LoVo (cell line): Measurements from ENCODE around the gene MCCC1.
A peak's percentile ranks its signal among the peaks of the same experiment; 100 is the strongest.
"Not testable (repeated sequence)": the region's sequence is repeated elsewhere in the genome, so short reads cannot be mapped to it uniquely, and the experiment has no call there.

Experiments used
- DNase-seq: peaks from one replicate; pipeline ENCODE4 v3.0.0-alpha.2; 2016; ENCODE audit warnings: low spot score

MCCC1 gene

GRCh38 chr3:183099026-183099837 lies at the start of gene MCCC1:
TSS of gene MCCC1 (minus strand) at chr3:183099496. CDS start at chr3:183099440, 56 bp downstream.
- DNase-seq = peak; percentile 99

- no peak for DNase-seq
These were observed 48.8 kb upstream of the MCCC1 start for GRCh38 chr3:183148056-183148455.

GRCh38 chr3:183144363-183144762 lies 45.1 kb upstream of the MCCC1 start:
- DNase-seq = no peak

- no peak for DNase-seq
These were observed 42.9 kb upstream of the MCCC1 start for GRCh38 chr3:183142199-183142598.

- DNase-seq = no peak
These were observed 35.5 kb upstream of the MCCC1 start for GRCh38 chr3:183134844-183135243.

- no peak for DNase-seq
These were observed 33.1 kb upstream of the MCCC1 start for GRCh38 chr3:183132409-183132808.

- DNase-seq = no peak
These were observed 32.4 kb upstream of the MCCC1 start for GRCh38 chr3:183131735-183132134.

- no peak for DNase-seq
These were observed 32.0 kb upstream of the MCCC1 start for GRCh38 chr3:183131186-183131725.

- DNase-seq = no peak
These were observed 29.9 kb upstream of the MCCC1 start for GRCh38 chr3:183129243-183129642.

GRCh38 chr3:183128709-183129108 lies 29.4 kb upstream of the MCCC1 start:
- DNase-seq = no peak

- DNase-seq = no peak
These were observed 24.6 kb upstream of the MCCC1 start for GRCh38 chr3:183123891-183124290.

- DNase-seq = peak; percentile 56
These were observed 23.1 kb upstream of the MCCC1 start for GRCh38 chr3:183122257-183122932.

- DNase-seq = no peak
These were observed 21.4 kb upstream of the MCCC1 start for GRCh38 chr3:183120538-183121215.

GRCh38 chr3:183117056-183117455 lies 17.8 kb upstream of the MCCC1 start:
- no peak for DNase-seq

- peak; percentile 27 for DNase-seq
These were observed 16.8 kb upstream of the MCCC1 start for GRCh38 chr3:183116025-183116614.

GRCh38 chr3:183114384-183115178 lies 15.3 kb upstream of the MCCC1 start:
- DNase-seq = no peak

- DNase-seq = not testable (repeated sequence)
These were observed 10.6 kb upstream of the MCCC1 start for GRCh38 chr3:183109847-183110246.

- no peak for DNase-seq
These were observed 9.2 kb upstream of the MCCC1 start for GRCh38 chr3:183108470-183108869.

- no peak for DNase-seq
These were observed 8.7 kb upstream of the MCCC1 start for GRCh38 chr3:183108001-183108449.

- not testable (repeated sequence) for DNase-seq
These were observed 8.1 kb upstream of the MCCC1 start for GRCh38 chr3:183107372-183107771.

- DNase-seq = no peak
These were observed 7.3 kb upstream of the MCCC1 start for GRCh38 chr3:183106635-183107034.
